GM18502 (cell line): ENCODE results near the gene RHOA.
A peak's percentile ranks its signal among the peaks of the same experiment; 100 is the strongest.
"Not testable (repeated sequence)": the region's sequence is repeated elsewhere in the genome, so short reads cannot be mapped to it uniquely, and the experiment has no call there.

Experiments
- ATAC-seq: cut with Tn5 transposase; IDR thresholded peaks from one replicate; pipeline ENCODE4 v1.9.1; 2021; ENCODE audit warnings: mild to moderate bottlenecking; ENCODE audit not compliant: unreplicated experiment, poor library complexity

Gene RHOA

GRCh38 chr3:49412632-49413337, 1.0 kb upstream of the RHOA start:
- no peak for ATAC-seq

- peak; percentile 28 for ATAC-seq
Measured at GRCh38 chr3:49411535-49411967, 225 bp downstream of the RHOA start.

DNA sequence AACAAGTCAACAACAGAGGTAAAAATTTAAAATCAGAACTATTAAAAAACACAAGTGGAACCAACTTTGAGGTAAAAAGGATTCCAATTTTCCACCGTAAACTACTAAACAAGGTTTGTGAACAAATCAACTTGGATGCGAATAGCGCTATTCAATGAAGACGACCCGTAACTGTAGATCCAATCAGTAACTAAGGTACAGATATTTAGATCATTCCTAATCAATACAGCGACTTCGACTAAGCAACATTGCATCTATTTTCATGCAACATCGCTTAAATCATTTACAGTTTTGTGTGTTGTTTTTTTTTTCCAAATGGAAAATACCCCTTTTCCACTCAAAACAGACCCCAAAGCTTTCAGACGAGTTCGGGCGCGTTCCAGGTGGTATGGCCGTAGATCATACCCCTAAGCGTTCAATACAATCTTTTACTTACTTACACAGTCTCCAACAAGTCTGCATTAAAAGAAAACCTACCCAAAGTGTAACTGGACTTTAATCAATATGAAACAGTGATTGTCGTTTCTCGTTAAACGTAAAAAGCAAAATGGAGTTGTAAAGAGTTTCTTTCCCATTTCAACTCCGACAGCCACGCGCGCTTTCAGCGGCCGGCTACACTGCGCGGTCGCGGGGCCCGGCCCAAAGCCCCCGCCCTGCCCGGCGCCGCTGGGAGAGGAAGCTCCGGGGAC, 786 bp downstream of the RHOA start:
- ATAC-seq, result no peak

DNA sequence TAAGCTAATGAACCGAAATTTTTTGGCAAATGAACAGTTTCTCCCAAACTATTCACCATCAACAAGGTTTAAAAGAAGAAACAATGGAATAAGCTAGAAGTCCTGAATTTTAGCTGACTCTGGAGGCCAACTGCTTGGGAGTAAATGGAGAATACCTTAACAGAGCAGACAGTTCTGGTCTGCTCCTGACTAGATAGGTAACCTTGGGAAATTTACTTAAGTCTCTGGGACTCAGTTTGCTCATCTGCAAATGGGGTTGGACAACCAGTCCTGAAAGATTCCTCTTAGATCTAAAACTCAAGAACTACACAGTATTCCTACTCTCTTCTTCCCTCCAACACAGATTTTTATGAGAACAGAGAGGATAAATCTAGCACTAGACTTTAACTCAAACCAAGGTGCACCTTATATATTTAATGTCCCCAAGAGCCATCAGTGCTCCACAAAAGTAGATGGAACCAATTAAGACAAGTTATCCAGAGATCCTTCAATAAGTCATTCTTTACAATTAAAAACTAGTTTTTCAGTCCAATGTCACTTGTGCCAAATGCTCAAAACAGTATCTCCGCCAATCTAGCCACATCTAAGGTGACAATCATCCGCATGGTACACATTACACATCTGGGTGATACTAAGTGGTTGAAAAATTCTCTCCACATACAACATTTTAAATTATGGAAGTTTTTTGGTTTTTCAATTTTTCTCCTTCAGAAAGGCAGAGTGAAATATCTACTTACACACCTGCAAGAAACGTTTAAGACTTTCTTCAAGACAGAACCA, 1.5 kb downstream of the RHOA start:
- no peak for ATAC-seq

GRCh38 chr3:49406571-49407565, 4.9 kb downstream of the RHOA start:
- no peak for ATAC-seq

- not testable (repeated sequence) for ATAC-seq
Measured at GRCh38 chr3:49405570-49405969, 6.2 kb downstream of the RHOA start.

- no peak for ATAC-seq
Measured at GRCh38 chr3:49403891-49404290, 7.9 kb downstream of the RHOA start.

- ATAC-seq, result no peak
Measured at GRCh38 chr3:49401766-49402165, 10.0 kb downstream of the RHOA start.

DNA sequence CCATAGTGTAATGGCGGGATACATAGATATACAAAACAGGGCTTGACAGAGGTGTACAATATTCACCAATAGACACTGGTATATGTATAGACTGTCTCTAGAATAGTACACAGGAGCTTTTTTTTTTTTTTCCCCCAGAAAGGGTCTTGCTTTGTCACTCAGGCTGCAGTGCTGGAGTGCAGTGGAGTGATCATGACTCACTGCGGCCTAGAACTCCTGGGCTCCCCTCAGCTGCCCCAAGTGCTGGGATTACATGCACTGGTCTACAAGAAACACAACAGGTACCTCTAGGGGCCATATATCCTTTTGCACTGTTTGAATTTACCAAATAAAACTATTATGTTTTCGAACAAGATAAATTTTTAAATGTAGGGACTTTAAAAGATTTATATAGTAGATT, 12.3 kb downstream of the RHOA start:
- no peak for ATAC-seq

- ATAC-seq, result no peak
Measured at GRCh38 chr3:49397470-49397869, 14.3 kb downstream of the RHOA start.

DNA sequence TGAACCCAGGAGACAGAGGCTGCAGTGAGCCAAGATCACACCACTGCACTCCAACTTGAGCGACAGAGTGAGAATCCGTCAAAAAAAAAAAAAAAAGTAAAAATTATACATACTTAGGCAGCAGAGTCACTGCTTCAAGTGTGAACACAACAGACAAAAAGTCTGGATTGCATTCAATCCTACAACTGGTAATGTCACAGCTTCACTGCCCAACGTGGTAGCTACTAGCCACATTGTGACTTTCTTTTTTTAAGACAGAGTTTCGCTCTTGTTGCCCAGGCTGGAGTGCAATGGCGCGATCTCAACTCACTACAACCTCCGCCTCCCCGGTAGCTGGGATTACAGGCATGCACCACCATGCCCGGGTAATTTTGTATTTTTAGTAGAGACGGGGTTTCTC, 20.5 kb downstream of the RHOA start:
- ATAC-seq, result not testable (repeated sequence)

GRCh38 chr3:49389297-49389696, 22.5 kb downstream of the RHOA start:
- no peak for ATAC-seq

GRCh38 chr3:49388289-49388820, 23.4 kb downstream of the RHOA start:
- ATAC-seq, result no peak

DNA sequence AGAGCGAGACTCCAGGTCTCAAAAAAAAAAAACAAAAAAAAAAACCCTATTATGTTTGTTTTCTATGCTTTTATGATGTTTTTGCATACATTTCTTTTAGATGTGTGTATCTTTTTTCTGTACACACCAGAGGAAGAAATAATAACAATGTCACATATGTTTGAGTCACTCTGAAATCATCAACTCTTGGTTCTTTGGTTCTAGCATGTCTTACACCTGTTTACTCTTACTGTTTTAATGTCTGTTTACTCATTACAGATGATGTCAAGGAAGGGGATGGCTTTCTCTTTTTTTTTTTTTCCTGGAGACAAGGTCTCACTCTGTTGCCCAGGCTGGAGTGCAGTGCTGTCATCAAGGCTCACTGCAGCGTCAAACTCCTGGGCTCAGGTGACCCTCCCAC, 24.1 kb downstream of the RHOA start:
- ATAC-seq, result no peak

GRCh38 chr3:49386056-49386756, 25.6 kb downstream of the RHOA start:
- ATAC-seq, result no peak

DNA sequence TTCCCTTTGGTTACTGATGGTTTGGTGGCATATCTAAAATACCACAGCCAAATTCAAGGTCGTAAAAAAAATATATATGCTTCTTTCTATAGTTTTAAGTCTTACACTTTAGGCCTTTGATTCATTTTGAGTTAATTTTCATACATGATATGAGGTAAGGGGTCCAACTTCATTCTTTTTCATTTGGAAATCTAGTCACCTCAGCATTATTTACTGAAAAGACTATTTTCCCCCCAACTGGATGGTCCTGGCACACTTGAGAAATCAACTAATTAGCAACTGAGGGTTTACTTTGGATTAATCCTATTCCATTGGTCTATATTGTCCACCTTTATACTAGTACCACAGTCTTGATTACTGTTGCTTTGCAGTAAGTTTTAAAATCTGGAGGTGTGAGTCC, 26.2 kb downstream of the RHOA start:
- no peak for ATAC-seq

DNA sequence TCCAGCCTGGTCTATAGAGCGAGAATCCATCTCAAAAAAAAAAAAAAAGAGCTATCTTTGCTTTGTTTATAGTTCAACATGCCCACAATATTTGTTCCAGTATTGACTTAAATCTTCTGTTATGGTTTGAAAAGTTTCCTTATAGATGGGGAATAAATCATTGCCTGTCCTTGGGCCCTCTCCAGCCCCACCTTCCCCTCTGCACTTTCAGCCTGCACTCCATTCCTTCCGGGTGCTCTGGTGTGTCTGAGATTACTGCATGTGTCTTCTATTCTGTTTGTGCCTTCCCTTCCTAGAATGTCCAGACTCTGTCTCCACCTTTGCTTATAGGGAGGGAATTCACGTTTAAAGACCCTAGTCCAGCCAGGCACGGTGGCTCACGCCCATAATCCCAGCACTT, 28.4 kb downstream of the RHOA start:
- ATAC-seq, result no peak

DNA sequence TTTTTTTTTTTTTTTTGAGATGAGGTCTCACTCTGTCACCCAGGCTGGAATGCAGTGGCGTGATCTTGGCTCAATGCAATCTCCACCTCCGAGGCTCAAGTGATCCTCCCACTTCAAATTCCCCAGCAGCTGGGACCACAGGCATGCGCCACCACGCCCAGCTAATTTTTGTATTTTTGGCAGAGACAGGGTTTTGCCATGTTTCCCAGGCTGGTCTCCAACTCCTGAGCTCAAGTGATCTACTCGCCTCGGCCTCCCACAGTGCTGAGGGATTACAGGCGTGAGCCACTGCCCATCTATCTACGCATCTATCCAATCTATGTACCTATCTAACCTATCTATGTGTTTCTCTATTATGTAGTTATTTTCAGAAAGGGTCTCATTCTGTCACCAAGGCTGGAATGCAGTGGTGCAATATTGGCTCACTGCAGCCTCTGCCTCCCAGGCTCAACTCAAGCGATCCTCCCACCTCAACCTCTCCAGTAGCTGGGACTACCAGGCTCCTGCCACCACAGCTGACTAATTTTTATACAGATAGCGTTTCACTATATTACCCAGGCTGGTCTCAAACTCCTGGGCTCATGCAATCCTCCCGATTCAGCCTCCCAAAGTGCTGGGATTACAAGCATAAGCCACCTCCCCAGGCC, 33.4 kb downstream of the RHOA start:
- no peak for ATAC-seq

DNA sequence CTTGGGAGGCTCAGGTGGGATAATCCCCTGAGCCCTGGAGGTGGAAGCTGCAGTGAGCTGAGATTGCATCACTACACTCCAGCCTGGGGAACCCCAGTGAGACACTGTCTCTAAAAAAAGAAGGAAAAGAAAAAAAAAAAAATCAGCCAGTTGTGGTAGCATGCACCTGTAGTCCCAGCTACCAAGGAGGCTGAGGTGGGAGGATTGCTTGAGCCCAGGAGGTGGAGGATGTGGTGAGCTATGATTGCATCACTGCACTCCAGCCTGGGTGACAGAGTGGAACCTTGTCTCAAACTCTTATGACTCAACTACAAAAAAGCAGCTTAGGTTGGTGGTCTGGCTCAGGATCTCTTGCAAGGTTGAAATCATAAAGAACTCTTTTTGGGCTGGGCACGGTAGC, 34.3 kb downstream of the RHOA start:
- no peak for ATAC-seq
